ENCODE measurements around the gene FAM47B.

DNA sequence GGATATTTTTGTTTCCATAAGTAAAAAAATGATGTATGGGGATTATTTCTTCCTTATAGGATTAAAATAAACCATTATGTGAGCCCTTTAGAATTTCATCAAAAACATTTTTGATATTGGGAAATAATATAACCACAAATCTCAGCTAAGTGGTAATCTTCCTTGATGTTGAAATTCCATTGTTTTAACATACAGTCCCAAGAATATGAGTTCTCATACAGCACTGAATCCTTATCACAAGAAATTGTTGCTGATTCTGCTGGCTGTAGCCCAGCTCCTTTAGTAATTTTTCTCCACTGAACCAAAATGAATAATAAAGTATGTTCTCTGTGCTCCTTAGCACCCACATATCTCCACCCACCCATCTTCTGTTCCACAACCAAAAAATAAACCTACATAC is 41.9 kb upstream of the FAM47B start:
- TF ChIP-seq, protein P1, sequence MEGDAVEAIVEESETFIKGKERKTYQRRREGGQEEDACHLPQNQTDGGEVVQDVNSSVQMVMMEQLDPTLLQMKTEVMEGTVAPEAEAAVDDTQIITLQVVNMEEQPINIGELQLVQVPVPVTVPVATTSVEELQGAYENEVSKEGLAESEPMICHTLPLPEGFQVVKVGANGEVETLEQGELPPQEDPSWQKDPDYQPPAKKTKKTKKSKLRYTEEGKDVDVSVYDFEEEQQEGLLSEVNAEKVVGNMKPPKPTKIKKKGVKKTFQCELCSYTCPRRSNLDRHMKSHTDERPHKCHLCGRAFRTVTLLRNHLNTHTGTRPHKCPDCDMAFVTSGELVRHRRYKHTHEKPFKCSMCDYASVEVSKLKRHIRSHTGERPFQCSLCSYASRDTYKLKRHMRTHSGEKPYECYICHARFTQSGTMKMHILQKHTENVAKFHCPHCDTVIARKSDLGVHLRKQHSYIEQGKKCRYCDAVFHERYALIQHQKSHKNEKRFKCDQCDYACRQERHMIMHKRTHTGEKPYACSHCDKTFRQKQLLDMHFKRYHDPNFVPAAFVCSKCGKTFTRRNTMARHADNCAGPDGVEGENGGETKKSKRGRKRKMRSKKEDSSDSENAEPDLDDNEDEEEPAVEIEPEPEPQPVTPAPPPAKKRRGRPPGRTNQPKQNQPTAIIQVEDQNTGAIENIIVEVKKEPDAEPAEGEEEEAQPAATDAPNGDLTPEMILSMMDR (IDR thresholded peaks at IDR 0.05) = no peak
- TF ChIP-seq POLR2A (IDR thresholded peaks at IDR 0.05) = no peak

Data from heart left ventricle (tissue), 13 donors.